Femur (tissue), 1 donor: ENCODE measurements around the gene KEL.

ENCODE experiments used
- DNase-seq: peaks from one replicate; pipeline ENCODE4 v3.0.0-alpha.2; 2017

KEL gene

DNA sequence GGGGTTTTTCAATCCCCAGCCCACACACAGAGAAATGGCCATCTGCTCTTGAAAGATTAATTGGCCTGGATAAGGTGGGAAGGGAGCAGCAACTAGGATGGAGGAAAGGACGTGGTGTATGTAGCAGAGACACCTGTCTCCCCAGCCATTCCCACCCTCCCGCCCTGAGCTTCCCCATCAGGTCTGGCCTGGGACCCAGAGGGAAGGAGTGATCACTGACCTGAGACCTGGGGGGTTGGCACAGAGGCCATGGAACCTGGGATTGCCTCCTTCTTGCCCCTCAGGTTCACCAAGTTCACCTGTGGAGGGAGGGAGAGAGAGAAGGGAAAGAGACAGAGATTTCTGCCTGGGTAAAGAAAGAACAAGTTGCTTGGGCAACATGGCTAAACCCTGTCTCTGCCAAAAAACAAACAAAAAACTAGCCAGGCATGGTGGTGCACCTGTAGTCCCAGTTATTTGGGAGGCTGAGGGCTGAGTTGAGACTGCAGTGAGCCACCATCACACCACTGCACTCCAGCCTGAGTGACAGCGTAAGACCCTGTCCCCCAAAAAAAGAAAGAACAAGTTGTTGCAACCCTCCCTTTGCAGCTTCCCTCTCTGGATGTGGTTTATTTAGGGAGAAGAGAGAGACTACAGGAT lies 65.3 kb downstream of the KEL start:
- no peak for DNase-seq

GRCh38 chr7:142896151-142896550 lies 66.0 kb downstream of the KEL start:
- DNase-seq = no peak

DNA sequence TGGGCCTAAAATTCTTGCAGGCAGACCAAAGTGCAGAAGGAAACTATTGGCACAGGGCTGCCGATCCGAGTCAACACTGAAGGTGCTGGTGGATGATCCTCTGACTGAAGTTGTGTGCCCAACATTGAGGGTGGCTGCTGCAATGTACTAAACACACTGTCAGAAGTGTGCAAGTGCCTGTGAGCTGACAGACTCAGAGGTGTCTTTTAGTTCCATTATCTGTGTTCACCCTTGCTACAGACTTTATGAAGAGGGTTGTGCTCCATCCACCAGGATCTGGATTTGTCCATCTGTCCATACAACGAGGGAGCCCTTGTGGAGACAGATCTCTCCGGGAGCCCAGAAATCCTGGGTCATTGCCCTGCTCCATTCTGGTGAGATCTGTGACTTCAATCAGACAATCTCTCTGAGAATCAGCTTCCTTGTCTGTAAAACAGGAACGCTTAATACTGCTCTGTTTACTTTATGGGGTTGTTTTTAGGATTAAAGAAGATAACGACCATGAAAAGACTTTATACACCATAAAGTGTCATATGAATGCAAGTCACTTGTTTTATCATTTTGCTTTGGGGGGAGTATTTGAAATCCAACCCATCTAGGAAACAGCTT lies 67.1 kb downstream of the KEL start:
- no peak for DNase-seq

DNA sequence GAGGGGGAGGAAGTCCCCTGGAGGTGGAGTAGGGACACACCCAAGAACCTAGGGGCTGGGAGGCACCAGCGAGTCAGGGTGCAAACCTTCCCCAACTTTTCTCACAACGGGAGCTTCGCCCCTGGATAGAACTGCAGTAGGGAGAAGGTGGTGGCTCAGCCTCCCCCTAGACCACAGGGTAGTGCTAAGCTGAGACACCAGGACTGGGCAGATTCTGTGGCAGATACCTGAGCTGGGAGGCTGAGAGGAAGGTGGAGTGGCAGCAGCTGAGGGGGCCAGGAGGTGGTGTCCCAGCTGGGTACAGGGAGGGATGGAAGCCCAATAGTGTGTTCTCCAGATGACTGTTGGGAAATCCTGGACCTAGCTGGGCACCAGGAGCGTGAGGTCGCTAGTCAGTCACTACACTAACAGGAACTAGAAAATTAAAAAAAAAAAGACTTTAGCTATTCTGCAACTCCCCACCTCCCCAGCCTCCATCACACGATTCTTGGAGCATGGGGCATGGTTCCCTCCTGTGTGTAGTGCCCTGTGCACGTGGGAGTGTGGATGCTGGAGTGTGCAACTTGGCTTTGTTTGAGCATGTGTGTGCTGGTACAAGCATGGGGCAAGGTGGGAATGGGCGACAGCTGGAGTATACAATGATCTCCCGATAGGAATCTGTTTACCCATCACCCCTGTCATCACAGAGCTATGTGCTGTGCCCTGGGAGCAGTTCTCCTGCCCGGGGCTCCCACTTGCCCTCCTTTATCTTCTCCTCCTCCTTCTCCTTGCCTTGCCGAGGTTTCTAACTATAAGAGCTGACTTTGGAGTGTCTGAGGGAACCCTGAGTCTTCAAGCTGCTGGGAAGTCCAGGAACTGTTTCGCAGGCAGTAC lies 67.8 kb downstream of the KEL start:
- DNase-seq = no peak

- DNase-seq = no peak
Measured at GRCh38 chr7:142892951-142893350, 69.2 kb downstream of the KEL start.

DNA sequence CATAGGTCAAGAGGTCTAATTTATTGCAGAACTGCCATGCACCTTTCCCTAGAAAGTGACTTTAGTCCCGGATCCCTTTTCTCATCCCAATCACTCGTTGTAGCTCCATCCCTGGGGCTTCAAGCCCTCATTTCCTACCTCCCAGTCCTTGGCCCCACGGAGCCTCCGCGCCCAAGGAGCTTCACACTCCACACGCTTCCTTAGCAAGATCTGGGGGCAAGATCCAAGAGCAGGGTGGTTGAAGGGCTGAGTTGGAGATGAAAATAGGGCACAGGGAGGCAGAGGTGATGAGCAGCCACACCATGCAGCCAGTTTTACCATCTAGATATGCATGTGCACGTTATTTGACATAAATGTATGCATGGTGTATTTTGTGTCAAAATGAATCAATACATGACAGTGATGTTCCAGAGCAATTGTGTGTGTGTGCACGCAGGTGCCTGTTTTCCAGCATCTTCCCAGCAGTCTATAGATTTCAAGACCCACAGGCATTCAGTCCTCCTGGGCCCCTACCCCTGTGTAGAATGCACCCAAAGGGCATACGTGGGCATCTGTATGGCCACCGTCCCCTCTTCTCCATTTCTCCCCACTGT lies 70.6 kb downstream of the KEL start:
- no peak for DNase-seq
